HG02938 (cell line): ENCODE results near the gene PNPLA6.

Experiments
- ATAC-seq: cut with Tn5 transposase; IDR thresholded peaks from one replicate; pipeline ENCODE4 v1.9.1; 2021; ENCODE audit warnings: mild to moderate bottlenecking, moderate library complexity; ENCODE audit not compliant: unreplicated experiment

The PNPLA6 gene

DNA sequence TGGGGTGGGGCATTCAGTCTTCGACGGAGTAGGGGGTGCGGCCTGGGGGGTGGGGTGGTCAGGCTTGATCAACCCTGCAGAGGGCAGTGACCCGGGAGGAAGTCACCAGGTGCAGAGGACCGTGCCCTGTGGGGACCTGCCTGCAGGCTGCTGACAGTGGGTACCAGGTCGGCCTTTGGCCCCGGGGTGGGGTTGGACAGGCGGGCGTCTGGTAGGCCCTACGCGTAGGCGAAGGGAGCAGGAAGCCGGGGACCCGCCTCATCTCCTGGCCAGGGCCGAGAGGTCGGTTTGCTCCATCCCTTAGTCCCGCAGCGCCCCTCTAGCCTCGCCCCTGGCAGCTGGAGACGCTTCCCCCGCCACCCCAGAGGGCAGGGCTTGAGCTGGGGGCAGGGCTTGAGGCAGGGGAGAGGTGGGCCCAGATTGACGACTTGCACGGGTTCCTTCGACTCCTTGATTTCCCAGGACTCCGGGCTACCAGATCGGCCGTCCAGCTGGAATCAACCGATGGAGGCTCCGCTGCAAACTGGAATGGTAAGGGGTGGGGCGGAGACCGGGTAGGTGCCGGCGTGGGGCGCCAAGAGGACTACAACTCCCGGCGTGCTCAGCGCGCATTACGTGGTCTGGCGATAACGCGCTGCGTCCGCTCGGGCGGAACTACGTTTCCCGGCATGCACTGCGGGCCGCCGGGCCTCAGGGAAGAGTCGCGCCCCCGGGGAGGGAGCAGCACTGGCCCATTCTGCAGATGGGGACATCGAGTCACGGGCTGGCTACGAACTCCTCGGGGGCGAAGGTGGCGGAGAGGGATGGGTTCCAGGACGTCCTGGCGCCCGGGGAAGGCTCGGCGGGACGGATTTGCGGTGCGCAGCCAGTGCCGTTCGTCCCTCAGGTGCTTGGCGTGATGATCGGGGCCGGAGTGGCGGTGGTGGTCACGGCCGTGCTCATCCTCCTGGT is at the start of gene PNPLA6:
Gene PNPLA6, plus strand, starts transcription at position 671 of the 951 bp plus-strand sequence. Its CDS starts 72 bp downstream, at position 743.
- peak; percentile 70 for ATAC-seq

DNA sequence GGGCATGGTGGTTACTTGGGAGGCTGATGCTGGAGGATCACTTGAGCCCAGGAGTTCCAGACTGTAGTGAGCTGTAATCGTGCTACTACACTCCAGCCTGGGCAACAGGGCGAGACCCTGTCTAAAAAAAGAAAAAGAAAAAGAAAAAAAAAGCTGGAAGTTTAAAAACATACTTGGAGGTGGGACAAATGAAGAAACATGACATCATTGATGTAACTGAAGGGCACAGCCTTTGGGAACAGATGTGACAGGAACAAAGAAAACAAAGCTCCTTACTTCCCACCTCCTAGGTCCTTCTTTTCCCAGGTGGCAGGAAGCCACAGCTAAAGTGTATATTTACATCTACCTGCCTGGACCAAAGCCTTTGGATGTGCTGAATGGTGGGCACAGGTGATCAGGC is 48.6 kb upstream of the PNPLA6 start:
- no peak for ATAC-seq

DNA sequence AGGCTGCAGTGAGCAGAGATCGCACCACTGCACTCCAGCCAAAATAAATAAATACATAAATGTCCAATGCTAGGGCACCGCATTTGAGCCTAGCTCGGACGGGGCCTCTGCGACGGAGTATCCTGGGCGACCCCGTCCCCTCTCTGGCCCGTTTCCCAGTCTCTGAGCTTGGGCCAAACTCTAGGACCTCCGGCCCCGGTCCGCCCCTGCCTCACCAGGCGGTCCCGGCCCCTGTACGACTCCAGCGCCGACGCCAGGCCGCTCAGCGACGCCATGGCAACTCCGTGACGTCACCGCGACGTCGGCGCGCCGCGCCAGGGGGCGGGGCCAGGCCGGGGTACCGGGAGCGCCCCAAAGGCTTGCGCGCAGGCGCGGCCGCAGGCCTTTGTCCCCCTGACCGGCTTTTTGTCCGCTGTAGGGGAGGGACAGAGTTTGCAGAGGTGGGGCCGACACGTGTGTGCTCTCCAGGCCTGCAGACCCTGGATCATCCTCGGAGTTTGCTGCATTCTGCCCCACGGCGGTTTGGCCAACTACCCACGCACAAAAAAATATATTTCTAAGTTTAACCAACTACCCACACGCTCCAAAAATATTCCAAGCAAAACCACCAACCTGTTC is 46.7 kb upstream of the PNPLA6 start, which contains the start of gene PEX11G:
Gene PEX11G, minus strand, starts transcription at position 300 of the 618 bp plus-strand sequence. Its CDS starts 25 bp downstream, at position 275.
- ATAC-seq = no peak

DNA sequence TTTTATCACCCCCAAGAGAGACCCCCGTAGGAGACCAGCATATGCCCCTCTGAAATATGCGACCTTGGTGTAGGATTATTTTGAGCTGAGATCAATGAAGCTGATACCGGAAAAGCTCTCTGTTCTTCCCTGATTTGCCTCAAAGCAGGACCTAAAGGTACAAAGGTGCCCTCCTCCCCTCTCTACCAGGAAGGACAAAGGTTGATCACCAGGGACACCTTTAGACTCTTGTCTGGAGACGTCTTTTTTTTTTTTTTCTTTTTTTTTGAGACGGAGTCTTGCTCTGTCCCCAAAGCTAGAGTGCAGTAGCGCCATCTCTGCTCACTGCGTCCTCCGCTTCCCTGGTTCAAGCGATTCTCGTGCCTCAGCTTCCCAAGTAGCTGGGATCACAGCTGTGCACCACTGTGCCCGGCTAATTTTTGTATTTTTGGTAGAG is 45.9 kb upstream of the PNPLA6 start:
- no peak for ATAC-seq

DNA sequence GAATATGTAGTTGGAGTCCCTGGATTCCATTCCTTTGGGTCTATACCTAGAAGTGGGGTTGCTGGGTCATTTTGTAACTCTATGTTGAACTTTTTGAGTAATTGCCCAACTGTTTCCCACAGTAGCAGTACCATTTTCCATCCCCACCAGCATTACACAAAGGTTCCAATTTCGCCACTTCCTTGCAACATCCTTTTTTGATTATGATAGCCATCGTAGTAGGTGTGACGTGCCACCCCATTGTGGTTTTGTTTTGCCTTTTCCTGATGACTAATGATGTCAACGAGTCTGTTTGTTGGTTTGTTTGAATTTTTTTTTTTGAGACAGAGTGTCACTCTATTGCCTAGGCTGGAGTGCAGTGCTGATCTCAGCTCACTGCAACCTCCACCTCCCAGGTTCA is 43.4 kb upstream of the PNPLA6 start:
- no peak for ATAC-seq

DNA sequence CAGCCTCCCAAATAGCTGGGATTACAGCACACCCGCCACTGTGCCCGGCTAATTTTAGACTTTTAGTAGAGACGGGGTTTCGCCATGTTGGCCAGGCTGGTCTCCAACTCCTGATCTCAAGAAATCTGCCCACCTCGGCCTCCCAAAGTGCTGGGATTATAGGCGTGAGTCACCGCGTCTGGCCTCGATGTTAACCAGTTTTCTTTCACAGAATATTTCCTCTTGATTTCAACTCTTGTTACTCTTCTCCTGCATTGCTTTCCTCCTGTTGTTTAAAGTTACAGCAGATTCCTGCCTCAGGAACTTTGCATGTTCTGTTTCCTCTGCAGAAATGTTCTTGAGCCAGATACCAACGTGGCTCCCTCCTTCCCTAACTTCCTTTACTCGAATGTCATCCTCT is 43.0 kb upstream of the PNPLA6 start:
- ATAC-seq = no peak

DNA sequence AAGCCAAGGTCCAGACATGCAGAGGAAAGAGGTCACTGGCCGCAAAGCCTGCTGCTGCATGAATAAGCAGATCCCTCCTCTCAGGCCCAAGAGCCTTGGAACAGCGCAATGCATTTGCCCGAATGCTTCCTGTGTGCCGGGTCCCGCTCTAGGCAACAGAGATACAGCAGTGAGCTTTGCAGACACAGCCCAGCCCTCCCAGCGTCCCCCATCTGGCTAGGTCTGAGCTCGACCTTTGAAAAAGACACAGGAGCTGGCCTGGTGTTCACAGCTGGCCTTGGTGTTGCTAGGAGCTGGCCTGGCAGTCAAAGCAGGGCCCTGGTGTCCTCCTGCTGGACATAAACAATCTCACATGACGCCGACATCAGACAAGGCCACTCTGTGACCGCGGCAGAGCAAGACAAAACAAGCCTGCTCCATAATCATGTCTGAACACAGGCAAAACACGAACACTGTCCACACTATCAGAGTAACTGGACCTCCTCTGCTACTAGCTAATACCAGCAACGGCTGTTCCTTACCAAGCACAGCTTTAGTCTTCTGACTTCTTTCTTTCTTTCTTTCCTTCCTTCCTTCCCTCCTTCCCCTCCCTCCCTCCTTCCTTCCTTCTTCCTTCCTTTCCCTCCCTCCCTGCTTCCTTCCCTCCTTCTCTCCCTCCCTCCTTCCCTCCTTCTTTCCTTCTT is 41.0 kb upstream of the PNPLA6 start:
- ATAC-seq = no peak

DNA sequence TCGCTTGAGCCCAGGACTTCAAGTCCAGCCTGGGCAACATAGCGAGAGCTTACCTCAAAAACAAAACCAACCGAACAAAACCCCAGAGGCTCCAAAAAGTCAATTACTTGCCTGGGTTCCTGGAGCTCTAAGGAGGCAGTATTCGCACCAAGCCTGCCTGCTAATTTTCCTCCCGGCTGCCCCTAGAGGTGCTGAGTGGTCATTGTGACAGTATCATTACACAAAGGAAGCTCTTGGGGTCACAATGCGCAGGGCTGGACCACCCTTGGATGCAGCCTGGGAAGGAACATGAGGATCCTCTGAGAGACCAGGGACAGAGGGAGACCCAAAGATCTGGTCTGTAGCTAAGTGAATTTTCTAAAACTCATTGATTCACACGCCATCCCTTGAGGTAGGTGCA is 38.2 kb upstream of the PNPLA6 start:
- ATAC-seq = no peak

DNA sequence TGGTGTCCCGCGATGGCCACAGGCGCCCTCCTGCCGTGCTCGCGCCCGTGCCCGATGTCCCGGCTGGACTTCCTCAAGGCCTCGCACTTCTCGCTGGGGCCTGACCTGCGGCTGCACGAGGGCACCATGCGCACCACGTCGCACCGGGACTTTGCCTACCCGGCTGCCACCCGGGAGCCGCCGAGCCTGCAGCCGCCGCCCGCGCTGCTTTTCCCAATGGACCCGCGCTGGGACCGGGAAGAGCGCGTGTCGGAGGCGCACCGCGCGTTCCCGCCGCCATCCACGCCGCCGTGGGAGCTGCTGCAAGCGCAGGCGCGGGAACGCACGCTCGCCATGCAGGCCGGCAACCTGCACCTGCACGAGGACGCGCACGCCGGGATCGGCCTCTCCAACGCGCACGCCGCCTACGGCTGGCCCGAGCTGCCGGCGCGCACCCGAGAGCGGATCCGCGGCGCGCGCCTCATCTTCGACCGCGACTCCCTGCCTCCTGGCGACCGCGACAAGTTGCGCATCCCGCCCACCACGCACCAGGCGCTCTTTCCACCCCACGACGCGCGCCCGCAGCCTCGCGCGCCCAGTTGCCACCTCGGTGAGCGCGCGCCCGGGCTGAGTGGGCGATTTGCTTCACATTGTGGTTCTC is 34.6 kb upstream of the PNPLA6 start:
- no peak for ATAC-seq

DNA sequence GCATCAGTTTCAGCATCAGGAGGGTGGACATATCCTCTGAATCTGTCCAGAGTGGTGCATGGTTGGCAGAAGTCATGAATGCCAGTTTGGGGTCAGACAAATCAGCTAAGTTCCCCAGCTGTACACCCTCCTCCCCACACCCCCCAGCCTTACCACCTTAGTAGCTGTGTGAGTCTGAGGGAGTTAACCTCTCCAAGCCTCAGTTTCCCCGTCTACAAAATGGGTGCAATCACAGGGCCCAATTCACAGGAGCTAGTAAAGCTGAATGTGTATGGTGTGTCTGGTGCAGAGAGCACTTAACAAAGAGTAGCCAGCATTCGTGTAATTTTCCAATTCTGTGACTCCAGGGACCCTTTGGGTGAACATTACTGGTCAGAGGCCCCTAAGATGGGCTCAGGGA is 33.0 kb upstream of the PNPLA6 start:
- no peak for ATAC-seq

DNA sequence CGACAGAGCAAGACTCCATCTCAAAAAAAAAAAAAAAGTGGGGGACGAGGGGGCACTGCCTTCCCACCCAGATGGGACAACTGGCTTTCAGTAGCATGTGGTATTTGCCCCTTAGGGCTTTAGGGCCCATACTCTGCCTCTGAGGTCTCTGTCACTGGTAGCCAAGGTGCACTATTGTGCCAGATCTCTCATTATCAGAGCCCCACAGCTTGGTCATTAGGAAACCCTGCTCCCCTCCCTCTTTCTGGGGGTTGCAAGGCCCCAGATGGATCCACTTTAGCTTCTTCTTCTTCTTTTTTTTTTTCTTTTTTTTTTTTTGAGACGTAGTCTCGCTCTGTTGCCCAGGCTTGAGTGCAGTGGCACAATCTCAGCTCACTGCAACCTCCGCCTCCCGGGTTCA is 30.8 kb upstream of the PNPLA6 start:
- no peak for ATAC-seq

DNA sequence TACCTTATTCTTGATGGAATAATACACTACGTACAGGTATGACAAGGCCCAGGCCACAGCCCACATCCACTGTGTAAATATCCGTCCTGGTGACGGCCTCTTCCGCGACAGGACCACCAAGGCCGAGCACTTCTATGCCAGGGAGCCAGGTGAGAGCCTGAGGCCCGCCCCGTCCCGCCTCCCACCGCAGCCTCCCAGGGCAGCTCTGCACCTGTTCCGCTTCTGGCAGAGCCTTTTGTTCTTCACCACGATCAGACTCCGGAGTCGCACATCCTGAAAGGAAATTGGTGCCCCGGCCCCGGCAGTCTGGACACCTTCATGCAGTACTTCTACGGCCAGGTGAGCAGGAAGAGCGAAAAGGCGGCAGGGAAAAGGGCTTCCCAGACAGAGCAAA is 30.2 kb upstream of the PNPLA6 start:
- no peak for ATAC-seq

DNA sequence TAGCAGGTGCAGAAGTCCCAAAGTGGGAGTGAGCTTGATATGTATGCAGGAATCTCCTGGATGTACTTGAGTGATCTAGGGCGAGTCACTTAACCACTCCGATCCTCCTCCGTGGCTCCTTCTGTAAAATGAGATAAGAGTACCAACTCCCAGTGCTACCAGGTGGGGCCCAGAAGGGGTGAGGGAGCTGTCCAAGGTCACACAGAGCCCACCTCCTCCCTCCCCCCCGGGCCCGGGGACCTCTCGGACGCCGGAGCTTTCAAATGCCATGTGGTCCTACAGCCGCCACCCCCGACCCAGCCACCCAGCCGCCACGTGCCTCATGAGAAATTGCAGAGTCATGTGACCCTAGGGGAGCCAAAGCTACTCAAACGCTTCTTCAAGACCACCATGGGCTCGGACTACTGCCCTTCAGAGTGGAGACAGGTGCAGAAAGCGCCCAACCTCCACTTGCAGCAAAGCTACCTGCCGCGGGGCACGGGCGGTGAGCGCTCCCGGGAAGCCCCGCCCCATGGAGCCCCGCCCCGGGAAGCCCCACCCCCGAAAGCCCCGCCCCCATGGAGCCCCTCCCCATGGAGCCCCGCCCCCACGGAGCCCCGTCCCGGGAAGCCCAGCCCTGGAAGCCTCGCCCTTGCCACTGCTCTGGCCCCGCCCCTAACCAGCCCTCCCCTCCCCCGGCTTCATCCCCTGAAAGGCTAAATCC is 29.7 kb upstream of the PNPLA6 start:
- ATAC-seq = no peak

DNA sequence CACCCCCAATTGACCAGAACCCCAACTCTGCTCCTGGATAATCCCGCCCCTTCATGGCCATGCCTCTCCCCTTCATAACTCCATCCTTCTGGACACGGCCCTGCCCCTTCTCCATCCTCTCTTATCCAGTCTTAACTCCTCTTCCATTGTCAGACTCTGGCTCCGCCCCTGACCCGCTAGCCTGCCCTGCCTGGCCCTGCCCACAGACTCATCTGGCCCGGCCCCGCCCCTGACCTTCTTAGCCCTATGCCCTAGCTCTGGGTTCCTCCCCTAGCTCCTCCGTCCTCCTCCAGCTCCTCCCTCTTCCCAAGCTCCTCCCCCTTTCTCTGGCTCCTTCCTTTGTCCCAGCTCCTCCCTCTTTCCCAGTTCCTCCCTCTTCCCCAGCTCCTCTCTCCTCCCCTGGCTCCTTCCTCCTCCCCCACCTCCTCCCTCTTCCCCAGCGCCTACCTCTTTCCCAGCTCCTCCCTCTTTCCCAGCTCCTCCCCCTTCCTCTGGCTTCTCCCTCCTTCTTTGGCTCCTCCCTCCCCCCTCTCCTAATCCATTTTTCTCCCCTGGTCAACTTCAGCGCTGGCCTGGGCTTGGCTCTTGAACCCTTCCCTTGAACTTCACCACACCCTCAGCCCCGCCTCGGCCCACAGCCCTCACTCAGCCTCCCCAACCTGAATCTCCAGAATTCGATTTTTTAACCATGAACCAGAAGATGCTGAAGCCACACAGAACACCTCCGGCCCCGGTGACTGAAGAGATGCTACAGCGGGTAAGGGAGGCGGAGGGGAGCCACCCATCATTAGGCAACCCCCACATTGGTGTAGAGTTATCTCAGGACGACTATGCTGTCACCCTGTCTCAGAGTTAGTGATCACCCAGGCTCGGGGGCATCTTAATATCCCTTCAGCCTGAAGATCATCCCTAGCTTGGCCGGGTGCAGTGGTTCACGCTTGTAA is 28.9 kb upstream of the PNPLA6 start:
- ATAC-seq = no peak

DNA sequence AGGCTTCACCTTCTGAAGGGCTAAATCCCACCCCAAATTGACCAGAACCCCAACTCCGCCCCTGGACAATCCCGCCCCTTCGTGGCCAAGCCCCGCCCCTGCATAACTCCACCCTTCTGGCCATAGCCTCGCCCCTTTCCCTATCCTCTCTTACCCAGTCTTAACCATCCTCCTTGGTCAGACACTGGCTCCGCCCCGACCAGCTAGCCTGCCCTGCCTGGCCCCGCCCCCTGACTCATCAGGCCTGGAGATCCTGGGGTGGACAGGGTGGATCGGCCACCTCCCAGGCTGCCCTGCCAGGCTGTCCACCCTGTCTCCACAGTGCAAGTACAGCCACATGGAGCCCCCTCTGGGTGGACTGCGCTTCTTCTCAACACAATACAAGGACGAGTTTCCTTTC is 27.6 kb upstream of the PNPLA6 start:
- ATAC-seq = no peak

DNA sequence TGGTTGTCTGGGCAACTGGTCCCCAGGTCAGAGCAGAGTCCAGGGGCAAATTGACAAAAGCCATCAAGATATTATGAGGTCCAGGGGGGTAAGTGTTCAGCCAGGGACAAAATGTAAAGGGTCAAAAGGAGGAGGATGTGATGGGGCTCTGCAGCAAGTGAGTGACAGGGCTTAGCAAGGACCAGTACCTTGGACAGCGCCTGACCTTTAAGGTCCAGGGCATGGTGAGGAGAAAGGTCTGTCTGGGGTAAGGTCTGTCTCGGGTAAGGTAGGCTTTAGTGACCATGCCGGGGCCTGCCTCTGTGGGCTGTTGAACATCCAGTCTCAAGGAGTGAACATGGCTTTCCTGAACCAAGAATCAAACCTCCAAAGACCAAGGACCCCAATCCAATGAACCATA is 25.9 kb upstream of the PNPLA6 start:
- no peak for ATAC-seq

DNA sequence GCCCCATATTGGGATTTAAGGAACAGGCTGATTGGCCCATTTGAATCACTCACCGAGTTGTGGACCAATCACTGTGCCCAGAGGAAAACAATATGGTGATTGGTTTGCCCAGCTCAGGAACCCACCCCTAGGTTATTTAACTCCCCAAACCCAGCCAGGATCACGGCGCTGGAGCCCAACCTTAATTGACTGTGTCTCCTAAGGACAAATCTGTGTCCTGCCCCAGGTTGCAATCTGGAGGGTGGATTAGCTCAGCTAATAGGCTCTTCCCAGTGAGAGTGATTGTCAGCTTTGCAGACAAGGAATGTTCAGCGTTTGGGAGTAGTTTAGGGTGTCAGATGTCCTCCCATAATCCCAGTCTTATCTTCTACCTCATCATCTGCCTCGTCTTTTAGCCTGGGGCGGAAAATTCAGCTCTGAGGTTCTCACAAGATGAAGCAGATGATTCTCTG is 23.1 kb upstream of the PNPLA6 start:
- ATAC-seq = no peak

DNA sequence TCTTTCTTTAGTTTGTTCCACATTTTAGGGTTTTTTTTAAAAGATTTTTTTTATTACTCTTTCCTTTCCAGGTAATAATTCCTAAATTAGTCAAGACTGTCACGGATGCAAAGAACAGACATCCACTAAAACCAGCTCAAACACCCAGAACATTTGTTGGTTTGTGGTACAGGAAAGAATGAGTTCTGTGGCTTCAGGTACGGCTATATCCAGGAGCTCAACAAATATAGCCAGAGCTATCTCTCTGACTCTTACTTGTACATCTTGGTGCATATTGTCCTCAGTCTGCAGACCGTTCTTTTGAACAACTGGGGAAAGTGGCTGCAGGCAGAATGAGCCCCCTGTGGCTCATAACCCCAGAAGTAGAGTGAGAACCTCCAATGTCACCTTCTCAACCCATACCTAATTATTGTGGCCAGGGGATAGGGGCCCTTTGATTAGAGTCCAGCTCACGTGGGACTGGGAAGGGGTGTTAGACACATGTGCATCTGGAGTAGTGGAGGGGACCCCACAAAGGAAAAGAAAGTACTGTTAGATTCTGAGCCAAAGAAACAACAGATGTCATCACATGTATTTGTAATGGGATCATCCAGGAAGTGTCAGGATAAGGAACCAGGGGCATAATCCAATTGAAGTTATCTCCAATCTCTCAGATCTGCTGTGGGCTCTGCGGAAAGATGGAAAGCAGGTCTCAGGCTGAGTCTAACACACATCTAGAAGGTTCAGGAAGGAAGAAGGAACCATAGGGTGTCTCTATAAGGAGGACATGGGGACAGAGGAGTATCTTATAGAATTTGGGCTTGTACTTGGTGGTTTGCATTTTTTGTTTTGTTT is 21.5 kb upstream of the PNPLA6 start:
- ATAC-seq = no peak
